HG03139 (cell line): ENCODE results near the gene TTC7B.

ENCODE experiments used
- ATAC-seq: cut with Tn5 transposase; IDR thresholded peaks from one replicate; pipeline ENCODE4 v1.9.1; 2021; ENCODE audit not compliant: unreplicated experiment

Gene TTC7B

GRCh38 chr14:90678420-90678819 lies 137.8 kb downstream of the TTC7B start:
- ATAC-seq = no peak

GRCh38 chr14:90677484-90678050 lies 138.7 kb downstream of the TTC7B start:
- no peak for ATAC-seq

GRCh38 chr14:90676912-90677311 lies 139.3 kb downstream of the TTC7B start:
- ATAC-seq = no peak

GRCh38 chr14:90676356-90676755 lies 139.9 kb downstream of the TTC7B start:
- ATAC-seq = no peak

DNA sequence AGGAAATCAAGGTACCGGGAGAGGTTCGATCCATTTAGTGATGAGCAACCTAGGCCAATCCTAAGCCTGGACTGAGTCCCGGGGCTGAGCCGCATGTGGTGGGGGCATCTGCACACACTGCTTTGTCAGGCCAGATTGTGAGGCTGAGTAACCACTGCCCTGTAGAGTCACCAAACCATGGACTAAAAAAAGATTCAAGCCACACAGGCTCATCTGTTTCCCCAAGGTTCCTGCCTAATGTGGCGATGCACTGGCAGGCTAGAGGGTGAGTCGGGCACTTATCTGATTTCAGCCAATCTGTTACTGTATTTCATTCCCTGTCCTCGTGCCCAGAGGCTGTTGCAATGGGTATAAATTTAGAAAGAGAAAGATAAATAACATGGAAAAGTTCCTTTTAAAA lies 140.8 kb downstream of the TTC7B start:
- ATAC-seq = no peak

DNA sequence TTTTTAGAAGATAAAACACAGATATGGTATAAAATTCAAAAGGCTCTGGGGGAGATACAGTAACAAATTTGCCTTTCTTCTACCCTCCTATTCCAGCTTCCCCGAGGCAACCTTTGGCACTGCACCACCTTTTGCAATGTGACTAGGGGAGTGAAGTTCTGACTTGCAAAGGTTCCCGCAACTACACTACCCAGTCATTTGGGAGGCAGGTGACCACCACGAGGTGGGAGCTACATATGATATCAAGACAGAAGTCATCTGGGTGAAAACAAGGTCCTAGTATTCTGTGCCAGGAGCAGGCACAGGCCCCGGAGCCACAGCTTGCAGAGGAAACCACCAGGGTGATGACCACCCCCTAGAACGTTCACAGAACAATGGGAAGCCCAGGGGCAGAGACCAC lies 141.5 kb downstream of the TTC7B start:
- no peak for ATAC-seq

- ATAC-seq = no peak
Measured at GRCh38 chr14:90674043-90674670, 142.1 kb downstream of the TTC7B start.

DNA sequence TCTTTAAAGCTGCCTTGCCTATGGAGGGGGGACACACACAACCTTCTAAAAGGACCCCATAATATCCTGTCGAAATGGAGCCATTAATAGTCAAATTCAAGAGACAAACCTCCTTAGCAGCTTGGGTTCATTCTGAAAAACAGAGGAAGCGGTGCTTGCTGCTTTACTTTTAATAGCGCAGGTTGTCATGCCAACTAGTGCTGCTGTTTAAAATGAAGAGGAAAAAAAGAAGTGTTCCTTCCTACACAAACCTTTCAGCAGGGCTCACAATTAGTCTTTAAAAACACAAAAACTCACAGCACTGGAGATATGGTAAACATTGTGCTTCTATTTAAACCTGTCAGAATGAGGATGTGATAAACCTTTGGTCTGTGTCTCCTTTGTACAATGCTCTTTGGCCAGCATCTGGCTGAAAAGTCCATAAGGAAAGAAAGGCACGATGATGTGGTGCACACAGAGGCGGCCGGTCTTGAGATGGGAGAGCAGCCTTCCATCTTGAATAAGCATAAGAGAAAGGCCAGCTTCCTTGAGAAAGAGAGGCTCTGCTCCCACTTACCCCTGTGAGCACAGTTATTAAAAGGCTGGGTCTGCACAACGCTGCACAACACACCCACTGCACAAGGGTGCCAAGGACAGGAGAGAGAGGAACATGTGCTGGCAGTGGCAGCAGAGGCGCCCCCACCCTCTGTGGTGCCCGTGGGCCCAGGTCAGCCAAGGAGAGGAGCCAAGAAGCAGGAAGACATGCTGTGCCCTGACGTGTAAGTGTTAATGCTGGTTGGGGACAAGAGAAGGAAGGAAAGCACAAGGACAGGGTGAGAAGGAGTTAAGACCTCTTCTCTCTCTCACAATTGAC lies 144.6 kb downstream of the TTC7B start:
- no peak for ATAC-seq

DNA sequence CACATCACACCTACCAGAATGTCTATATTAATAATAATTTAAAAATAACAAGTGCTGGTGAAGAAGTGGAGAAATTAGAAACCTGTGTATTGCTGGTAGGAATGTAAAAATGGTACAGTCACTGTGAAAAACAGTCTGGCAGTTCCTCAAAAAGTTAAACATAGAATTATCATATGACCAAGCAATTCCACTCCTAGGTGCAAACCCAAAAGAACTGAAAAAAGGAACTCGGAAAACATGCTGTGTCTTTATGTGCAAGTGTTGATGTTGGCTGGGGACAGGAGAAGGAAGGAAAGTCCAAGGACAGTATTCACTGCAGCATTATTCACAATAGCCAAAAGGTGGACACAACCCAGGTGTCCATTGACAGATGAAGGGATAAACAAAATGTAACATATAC lies 146.5 kb downstream of the TTC7B start:
- no peak for ATAC-seq

DNA sequence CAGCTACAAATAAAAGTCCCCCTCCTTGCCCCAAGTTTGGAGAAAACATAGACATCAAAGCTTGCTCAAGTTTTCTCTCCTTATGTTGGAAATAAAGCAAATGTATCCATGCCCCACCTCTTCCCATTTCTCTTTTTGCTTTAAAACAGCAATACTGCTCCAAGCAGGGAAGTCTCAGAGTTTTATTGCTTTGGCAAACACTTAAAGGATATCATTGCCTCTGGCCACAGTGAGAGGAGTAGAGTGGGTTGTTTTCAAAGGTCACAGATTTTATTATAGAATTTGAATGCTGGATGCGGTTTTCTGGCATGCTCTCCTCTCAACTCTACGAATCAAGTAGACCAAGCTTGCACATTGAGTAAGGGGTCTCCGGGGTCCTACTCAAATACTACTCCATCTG lies 149.7 kb downstream of the TTC7B start:
- ATAC-seq = no peak

- no peak for ATAC-seq
Measured at GRCh38 chr14:90665321-90666000, 150.8 kb downstream of the TTC7B start.

- no peak for ATAC-seq
Measured at GRCh38 chr14:90664911-90665310, 151.3 kb downstream of the TTC7B start.

- no peak for ATAC-seq
Measured at GRCh38 chr14:90663680-90664079, 152.6 kb downstream of the TTC7B start.

DNA sequence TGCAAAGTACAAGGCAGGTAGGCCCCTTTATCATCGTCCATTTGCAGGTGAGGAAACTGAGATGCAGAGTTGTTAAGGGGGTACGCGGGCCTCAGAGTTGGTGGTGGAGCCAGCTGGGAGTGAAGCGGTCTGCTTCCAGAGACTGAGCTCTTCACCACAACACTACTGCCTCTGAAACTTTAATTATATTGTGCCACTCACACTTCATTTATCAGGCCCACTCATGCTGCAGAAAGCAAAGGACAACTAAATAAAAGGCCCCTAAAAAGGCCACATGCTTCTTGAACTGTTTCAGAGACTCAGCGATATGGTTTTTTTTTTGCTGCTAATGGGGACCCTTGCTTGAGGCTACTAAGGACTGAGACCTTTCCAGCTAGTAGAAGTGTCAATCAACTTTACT lies 153.1 kb downstream of the TTC7B start:
- ATAC-seq = no peak

- no peak for ATAC-seq
Measured at GRCh38 chr14:90661866-90662265, 154.4 kb downstream of the TTC7B start.

DNA sequence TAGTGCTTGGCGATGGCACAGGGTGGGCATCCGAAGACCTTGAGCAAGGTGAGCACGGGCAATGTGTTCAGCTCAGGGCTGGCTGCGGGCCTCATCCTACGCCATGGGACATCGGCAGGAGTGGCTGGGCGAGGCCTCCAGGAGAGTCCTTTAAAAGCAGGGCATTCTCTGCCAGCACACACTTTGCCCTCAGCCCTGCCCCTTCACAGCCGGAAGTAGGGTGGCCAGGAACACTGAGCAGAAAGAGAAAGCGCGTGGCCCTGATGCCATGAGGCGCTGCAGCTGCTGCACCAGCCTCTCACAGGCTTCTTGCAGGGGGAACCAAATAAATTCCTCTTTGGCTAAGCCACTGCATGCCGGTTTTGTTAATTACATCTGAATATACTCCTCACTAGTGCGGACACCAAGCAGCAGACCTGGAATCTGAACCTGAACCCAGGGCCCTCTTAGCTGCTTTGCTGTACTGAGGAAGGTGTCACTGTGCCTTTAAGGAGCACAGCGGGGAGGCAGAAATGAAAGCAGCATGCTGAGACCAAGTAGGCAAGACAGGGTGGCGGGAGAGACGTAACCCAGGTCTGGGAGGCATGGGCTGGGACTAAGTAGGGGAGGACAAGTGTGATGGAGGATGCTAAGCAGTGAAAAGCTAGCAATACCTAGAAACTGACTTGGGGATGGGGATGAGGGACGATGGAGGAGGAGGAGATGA lies 155.2 kb downstream of the TTC7B start:
- ATAC-seq = no peak

- ATAC-seq = no peak
Measured at GRCh38 chr14:90659156-90659555, 157.1 kb downstream of the TTC7B start.

DNA sequence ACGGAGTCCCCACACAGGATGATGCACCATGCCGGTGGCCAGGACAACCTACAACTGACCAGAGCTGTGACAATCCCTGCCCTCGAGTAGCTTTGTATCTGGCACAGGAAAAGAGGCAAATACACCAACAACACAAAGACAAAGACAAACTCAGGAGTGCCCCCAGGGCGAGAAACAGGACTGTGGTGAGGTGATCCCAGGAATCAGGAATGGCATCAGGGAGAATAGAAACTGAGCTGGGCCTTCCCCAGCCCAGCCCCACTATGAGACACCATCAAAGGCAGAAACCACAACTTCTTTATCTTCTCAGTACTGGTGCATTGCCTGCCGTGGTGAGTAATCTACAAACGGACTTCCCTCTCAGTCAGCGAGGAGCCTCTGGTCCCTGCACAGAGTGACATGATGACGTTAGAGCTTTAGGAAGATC lies 157.7 kb downstream of the TTC7B start:
- ATAC-seq = no peak

- ATAC-seq = no peak
Measured at GRCh38 chr14:90656973-90657372, 159.3 kb downstream of the TTC7B start.

GRCh38 chr14:90655829-90656228 lies 160.4 kb downstream of the TTC7B start:
- no peak for ATAC-seq

DNA sequence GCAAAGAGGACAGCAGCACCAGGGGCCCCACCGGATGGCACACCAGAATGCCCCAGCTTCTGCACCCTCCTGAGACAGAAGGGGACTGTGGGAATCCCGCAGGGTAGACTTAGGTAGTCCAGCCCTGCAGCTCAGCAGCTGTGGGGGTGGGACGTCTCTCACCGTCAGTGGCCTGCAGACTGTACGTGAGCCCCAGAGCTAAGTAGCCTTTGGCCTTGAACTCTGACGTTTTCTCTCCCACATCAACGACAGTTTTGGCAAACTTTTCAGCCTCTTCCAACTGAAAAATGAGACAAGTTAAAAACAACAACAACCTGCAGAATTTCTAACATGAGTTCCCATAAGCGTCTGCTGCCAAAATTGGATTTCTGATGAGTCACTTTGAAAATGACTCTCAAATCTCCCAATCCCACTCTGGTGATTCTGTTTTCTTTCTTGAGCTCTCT lies 161.4 kb downstream of the TTC7B start:
- ATAC-seq = no peak
